Mucosa of descending colon (tissue), 3 donors: ENCODE measurements around the gene SH3BP2. TPM values are rescaled to one million over a fixed set of nuclear protein-coding genes. Genes with fewer than 3 reads are reported as not detected.

ENCODE experiments used
- ATAC-seq: fragments of 200-7000 bp; cut with Tn5 transposase; one replicate; pipeline ENCODE4 v1.9.1; 2020; ENCODE audit warnings: mild to moderate bottlenecking, moderate library complexity
- DNase-seq, 3 donors: peaks; one replicate each; pipeline ENCODE4 v3.0.0-alpha.2; 2020
- H3K36me3 ChIP-seq: fragments of 200-600 bp; one replicate; pipeline ENCODE4 v1.8.0; 2021; ENCODE audit warnings: low read depth, mild to moderate bottlenecking
- H3K4me1 ChIP-seq: fragments of 200-600 bp; one replicate; pipeline ENCODE4 v1.8.0; 2021; ENCODE audit warnings: low read depth, mild to moderate bottlenecking
- H3K4me3 ChIP-seq: fragments of 200-600 bp; one replicate; pipeline ENCODE4 v1.8.0; 2021; ENCODE audit warnings: mild to moderate bottlenecking
- H3K9me3 ChIP-seq: fragments of 200-600 bp; one replicate; pipeline ENCODE4 v1.8.0; 2021; ENCODE audit warnings: mild to moderate bottlenecking
- intact Hi-C, 2 donors: fragments of 100-400 bp; cut with DNase I in 1 of 2; cut with micrococcal nuclease in 1 of 2; formaldehyde crosslinking; loops; one replicate each; pipeline versions ENCODE4 v1.11.0 to v1.11.1; 2022; cut with DNase I, micrococcal nuclease
- total RNA-seq, 3 donors: library from RNA; stranded (reverse); fragmentation: NEBNext Ultra II Directional in 2 of 3; extraction: Animal tissue kit (Norgen Biotek cat#: 25700) in 2 of 3; gene quantifications; one replicate each; pipeline versions ENCODE4 v1.2.1 to v1.2.4, GENCODE V29; 2021 to 2023
- TF ChIP-seq, protein P1 (sequence below): fragments of 200-600 bp; IDR thresholded peaks from one replicate; pipeline ENCODE4 v1.8.0; 2022; ENCODE audit warnings: antibody characterized with exemption, mild to moderate bottlenecking
- donor health status: DM: no; HTN: no; CAD: no; lungs with moderate emphysema.
- donor health status: DM: no; HTN: no; CAD: no.
- donor health status: DM: no; HTN: yes; CAD: no.

SH3BP2 gene
- total RNA-seq, 3 donors from 2014 or later, result 48.1 to 75.3 (median 73.0) TPM

- ATAC-seq (no peak), DNase-seq (peak in 2 of 3 donors; percentile 19 to 45)
- H3K4me1 ChIP-seq, result no peaks in the 10 kb centered on the region
- peaks cover 6% of the 10 kb centered on the region for H3K36me3 ChIP-seq
- intact Hi-C loops, result no loop called here
- H3K4me3 ChIP-seq, result no peak overlapping the region
- no peaks in the 10 kb centered on the region for H3K9me3 ChIP-seq
- TF ChIP-seq, protein P1, sequence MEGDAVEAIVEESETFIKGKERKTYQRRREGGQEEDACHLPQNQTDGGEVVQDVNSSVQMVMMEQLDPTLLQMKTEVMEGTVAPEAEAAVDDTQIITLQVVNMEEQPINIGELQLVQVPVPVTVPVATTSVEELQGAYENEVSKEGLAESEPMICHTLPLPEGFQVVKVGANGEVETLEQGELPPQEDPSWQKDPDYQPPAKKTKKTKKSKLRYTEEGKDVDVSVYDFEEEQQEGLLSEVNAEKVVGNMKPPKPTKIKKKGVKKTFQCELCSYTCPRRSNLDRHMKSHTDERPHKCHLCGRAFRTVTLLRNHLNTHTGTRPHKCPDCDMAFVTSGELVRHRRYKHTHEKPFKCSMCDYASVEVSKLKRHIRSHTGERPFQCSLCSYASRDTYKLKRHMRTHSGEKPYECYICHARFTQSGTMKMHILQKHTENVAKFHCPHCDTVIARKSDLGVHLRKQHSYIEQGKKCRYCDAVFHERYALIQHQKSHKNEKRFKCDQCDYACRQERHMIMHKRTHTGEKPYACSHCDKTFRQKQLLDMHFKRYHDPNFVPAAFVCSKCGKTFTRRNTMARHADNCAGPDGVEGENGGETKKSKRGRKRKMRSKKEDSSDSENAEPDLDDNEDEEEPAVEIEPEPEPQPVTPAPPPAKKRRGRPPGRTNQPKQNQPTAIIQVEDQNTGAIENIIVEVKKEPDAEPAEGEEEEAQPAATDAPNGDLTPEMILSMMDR, result no peak
Measured at GRCh38 chr4:2827071-2827873, 34.4 kb downstream of the SH3BP2 start.

DNA sequence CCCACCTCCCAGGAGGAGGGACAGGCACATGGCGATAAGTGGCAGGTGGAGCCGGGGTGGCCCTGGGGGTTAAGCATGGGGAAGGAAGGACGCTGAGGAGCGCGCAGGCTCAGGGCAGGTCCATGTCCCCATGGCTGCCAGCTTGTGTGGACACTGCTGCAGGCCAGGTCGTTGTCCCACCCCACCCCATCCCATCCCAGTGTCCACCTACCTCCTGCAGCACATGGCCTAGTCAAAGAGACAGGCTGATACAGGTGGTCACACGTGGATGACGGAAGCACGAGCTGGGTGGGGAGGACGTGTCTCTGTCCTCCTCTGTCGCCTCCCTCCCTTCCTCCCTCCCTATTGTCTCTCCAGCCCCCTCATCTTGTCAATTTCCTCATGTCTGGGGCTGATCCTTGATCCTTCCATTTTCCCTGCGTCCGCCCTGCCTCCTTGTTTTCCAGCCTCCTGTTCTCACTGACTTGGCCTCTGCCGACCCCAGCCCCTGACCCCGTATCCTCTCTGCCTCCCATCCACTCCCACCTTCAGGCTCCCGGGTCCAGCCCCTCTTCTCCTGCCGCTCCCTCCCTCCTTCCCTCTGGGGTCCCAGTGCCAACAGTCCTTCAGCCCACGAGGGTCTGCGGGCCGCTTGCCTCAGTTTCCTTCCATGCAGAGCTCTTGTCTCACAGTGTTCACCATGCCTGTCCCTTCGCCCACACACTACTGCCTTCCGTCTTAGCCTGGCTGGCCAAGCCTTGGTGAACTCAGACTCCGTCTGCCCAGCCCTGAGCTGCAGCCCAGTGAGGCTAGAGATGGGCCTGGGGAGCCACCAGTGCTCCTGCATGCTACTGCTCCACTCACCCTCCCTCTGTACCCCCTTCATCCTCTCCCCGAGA, 35.2 kb downstream of the SH3BP2 start:
- H3K9me3 ChIP-seq, result no peaks in the 10 kb centered on the region
- intact Hi-C loops, result no loop called here
- peaks cover 8% of the 10 kb centered on the region for H3K36me3 ChIP-seq
- TF ChIP-seq, protein P1, result no peak
- DNase-seq, result peak in 2 of 3 donors; percentile 18 to 51
- ATAC-seq, result no peak
- H3K4me3 ChIP-seq, result no peak overlapping the region
- H3K4me1 ChIP-seq, result no peaks in the 10 kb centered on the region

DNA sequence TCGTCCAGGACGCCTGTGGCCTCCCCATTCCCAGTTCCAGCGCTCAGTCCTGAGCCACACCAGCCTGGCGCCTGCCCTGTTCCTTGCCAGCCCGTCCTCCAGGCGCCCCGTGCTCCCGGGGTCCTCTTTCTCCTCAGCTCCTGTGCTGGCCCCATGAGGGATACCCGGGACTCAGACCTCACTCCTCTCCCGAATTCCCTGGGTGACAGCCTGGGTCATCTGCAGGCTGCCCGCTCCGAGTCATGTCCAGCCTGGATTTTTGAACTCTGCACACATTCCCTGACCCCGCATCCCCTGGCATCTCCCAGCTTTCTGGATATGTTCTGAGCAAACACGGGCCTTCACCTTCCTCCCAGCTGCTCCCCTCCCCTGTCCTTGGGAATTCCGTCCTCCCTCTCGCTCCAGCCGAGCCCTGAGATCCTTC, 35.9 kb downstream of the SH3BP2 start:
- H3K4me3 ChIP-seq, result no peak overlapping the region
- H3K4me1 ChIP-seq, result no peaks in the 10 kb centered on the region
- ATAC-seq, result no peak
- DNase-seq, result peak in 2 of 3 donors; percentile 13 to 20
- peaks cover 7% of the 10 kb centered on the region for H3K36me3 ChIP-seq
- intact Hi-C loops, result no loop called here
- no peaks in the 10 kb centered on the region for H3K9me3 ChIP-seq
- TF ChIP-seq, protein P1, result no peak

DNA sequence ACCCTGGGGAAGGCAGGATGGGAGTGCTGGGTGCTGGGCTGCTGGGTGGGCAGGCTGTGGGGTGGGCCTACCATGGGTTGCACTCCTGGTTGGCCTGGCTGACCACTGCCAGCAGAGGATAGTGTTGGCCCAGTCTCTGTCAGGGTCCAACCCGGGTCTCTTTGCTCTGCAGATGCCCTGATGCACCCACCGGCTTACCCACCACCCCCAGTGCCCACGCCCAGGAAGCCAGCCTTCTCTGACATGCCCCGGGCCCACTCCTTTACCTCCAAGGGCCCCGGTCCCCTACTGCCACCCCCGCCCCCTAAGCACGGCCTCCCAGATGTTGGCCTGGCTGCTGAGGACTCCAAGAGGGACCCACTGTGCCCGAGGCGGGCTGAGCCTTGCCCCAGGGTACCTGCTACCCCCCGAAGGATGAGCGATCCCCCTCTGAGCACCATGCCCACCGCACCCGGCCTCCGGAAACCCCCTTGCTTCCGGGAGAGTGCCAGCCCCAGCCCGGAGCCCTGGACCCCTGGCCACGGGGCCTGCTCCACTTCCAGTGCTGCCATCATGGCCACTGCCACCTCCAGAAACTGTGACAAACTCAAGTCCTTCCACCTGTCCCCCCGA, 36.5 kb downstream of the SH3BP2 start:
- Histone ChIP-seq H3K36me3 (peaks cover 7% of the 10 kb centered on the region), H3K4me3 (no peak overlapping the region), H3K4me1 (no peaks in the 10 kb centered on the region), H3K9me3 (no peaks in the 10 kb centered on the region)
- TF ChIP-seq, protein P1, result no peak
- intact Hi-C loops, result no loop called here
- ATAC-seq (no peak), DNase-seq (peak in 2 of 3 donors; percentile 12 to 48)

DNA sequence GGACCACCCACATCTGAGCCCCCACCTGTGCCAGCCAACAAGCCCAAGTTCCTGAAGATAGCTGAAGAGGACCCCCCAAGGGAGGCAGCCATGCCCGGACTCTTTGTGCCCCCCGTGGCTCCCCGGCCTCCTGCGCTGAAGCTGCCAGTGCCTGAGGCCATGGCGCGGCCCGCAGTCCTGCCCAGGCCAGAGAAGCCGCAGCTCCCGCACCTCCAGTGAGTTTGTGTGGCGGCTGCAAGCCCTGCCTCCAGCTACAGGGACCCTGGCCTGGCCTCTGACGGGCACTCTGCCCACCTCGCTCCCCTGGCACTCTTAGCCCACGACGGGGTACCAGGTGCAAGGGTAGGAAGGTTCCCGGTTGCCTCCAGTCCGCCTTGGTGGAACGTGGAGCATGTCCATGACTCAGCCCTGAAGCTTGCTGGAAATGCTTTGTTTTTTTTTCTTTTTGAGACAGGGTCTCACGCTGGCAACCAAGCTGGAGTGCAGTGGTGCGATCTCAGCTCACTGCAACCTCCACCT, 37.1 kb downstream of the SH3BP2 start:
- Histone ChIP-seq H3K36me3 (peaks cover 7% of the 10 kb centered on the region), H3K4me1 (no peaks in the 10 kb centered on the region), H3K4me3 (no peak overlapping the region), H3K9me3 (no peaks in the 10 kb centered on the region)
- intact Hi-C loops, result no loop called here
- TF ChIP-seq, protein P1, result no peak
- ATAC-seq (no peak), DNase-seq (peak in 2 of 3 donors; percentile 17 to 53)
